Keratinocyte (primary cell): ENCODE results near the gene MLXIP.

ENCODE experiments used
- CTCF ChIP-seq, 3 experiments: IDR thresholded peaks in 1 of 3; conservative IDR thresholded peaks in 1 of 3; optimal IDR thresholded peaks in 1 of 3; 2 replicates in 2 of 3; 3 replicates in 1 of 3; pipeline versions ENCODE3 to v1.5.1; 2011; ENCODE audit warnings: low read length in 3 of 3, mild to moderate bottlenecking in 3 of 3, moderate library complexity in 2 of 3, control low read depth in 1 of 3, inconsistent platforms in 1 of 3; ENCODE audit not compliant: insufficient read depth in 2 of 3; ENCODE audit errors: extremely low read depth in 1 of 3
- EZH2 ChIP-seq: IDR thresholded peaks from one replicate; pipeline ENCODE4 v1.6.1; 2012; ENCODE audit warnings: inconsistent platforms, mild to moderate bottlenecking, low read length, moderate library complexity

GRCh38 chr12:122063694-122064024, 14.9 kb upstream of the MLXIP start:
- TF ChIP-seq CTCF (optimal IDR thresholded peaks at IDR 0.05 in 1 of 3, IDR thresholded peaks at IDR 0.05 in 1 of 3, conservative IDR thresholded peaks at IDR 0.05 in 1 of 3; ENCODE audit: extremely low read depth in 1 of 3, insufficient read depth in 2 of 3, low read length in 3 of 3), result no peak
- no peak for TF ChIP-seq EZH2
